ENCODE results near the gene GPR155. TPM values are rescaled to one million over a fixed set of nuclear protein-coding genes. Genes with fewer than 3 reads are reported as not detected.

The GPR155 gene
- total RNA-seq, 2 donors from 2014 or later: 10.1 to 13.7 TPM

DNA sequence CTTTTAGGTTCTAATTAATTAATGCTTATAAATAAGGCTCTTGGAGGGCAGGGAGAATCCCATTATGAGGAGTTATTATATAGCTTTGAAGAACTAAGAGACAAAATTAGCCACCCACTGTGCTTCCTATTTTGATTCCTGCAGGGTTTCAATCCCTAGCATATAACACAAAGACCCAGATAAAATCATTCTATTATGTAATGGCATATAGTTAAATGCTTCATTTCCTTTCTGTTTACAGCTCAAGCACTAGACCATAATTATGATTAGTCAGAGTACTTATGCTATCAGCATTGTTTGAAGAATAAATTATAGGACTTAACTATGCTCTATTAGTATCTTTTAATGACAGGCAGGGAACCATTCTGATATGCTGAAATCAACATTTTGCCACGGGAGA lies 9.1 kb downstream of the GPR155 start:
- H3K4me3 ChIP-seq: no peak overlapping the region
- H3K27ac ChIP-seq: no peak overlapping the region
- no peaks in the 10 kb centered on the region for H3K9me3 ChIP-seq
- peaks cover 10% of the 10 kb centered on the region for H3K36me3 ChIP-seq
- TF ChIP-seq, protein P1, sequence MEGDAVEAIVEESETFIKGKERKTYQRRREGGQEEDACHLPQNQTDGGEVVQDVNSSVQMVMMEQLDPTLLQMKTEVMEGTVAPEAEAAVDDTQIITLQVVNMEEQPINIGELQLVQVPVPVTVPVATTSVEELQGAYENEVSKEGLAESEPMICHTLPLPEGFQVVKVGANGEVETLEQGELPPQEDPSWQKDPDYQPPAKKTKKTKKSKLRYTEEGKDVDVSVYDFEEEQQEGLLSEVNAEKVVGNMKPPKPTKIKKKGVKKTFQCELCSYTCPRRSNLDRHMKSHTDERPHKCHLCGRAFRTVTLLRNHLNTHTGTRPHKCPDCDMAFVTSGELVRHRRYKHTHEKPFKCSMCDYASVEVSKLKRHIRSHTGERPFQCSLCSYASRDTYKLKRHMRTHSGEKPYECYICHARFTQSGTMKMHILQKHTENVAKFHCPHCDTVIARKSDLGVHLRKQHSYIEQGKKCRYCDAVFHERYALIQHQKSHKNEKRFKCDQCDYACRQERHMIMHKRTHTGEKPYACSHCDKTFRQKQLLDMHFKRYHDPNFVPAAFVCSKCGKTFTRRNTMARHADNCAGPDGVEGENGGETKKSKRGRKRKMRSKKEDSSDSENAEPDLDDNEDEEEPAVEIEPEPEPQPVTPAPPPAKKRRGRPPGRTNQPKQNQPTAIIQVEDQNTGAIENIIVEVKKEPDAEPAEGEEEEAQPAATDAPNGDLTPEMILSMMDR (IDR thresholded peaks at IDR 0.05): no peak
- no peaks in the 10 kb centered on the region for H3K4me1 ChIP-seq
- no peaks in the 10 kb centered on the region for H3K27me3 ChIP-seq
- DNase-seq (ENCODE audit: low spot score): no peak

DNA sequence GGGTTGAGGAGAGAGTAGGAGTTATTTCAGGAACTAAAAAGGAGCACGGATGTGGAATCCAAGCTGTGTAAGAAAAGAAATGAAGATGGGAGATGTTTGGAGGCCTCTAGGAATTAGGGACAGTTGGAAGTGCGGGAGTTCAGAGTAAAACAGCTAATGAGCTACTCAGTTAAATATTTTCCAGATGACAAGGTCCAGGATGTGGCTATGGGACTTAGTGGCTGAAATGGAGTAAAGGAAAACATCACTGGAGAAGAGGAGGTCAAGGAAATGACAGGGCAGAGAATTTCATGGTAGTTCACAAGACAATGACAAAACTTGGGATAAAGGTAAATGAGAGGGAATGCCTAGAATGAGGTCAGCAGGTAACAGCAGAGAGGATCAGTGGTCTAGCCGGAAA lies 13.0 kb downstream of the GPR155 start:
- H3K4me3 ChIP-seq: no peak overlapping the region
- DNase-seq (ENCODE audit: low spot score): no peak
- no peaks in the 10 kb centered on the region for H3K9me3 ChIP-seq
- H3K4me1 ChIP-seq: no peaks in the 10 kb centered on the region
- TF ChIP-seq, protein P1 (IDR thresholded peaks at IDR 0.05): no peak
- no peaks in the 10 kb centered on the region for H3K27me3 ChIP-seq
- no peak overlapping the region for H3K27ac ChIP-seq
- peaks cover 4% of the 10 kb centered on the region for H3K36me3 ChIP-seq

DNA sequence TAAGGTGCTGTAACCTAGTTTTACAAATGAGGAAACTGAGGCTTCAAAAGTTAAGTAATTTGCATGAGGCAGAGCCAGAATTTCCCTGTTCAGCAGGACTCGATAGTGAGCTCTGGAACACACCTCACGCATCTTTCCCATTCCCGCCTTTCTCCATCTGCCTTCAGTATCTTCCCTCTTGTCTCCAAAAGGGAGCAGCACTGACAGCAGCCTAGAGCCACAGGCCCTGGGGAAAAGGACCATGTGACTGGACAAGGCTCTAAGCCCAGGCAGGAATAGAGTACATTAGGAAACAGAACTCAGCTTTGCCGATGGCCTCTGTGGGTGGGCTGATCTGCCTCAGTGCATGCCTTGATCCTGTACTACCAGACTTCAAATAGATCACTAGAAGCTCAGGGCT lies 21.5 kb downstream of the GPR155 start:
- DNase-seq (ENCODE audit: low spot score): no peak
- TF ChIP-seq, protein P1 (IDR thresholded peaks at IDR 0.05): no peak
- H3K9me3 ChIP-seq: no peaks in the 10 kb centered on the region
- H3K27me3 ChIP-seq: no peaks in the 10 kb centered on the region
- no peaks in the 10 kb centered on the region for H3K36me3 ChIP-seq
- H3K27ac ChIP-seq: no peak overlapping the region
- H3K4me1 ChIP-seq: no peaks in the 10 kb centered on the region
- no peak overlapping the region for H3K4me3 ChIP-seq

GRCh38 chr2:174461221-174461620 lies 25.6 kb downstream of the GPR155 start:
- Histone ChIP-seq H3K36me3 (peaks cover 17% of the 10 kb centered on the region), H3K4me3 (no peak overlapping the region), H3K27ac (no peak overlapping the region), H3K9me3 (no peaks in the 10 kb centered on the region), H3K4me1 (no peaks in the 10 kb centered on the region), H3K27me3 (no peaks in the 10 kb centered on the region)
- DNase-seq (ENCODE audit: low spot score): no peak
- TF ChIP-seq, protein P1 (IDR thresholded peaks at IDR 0.05): no peak

DNA sequence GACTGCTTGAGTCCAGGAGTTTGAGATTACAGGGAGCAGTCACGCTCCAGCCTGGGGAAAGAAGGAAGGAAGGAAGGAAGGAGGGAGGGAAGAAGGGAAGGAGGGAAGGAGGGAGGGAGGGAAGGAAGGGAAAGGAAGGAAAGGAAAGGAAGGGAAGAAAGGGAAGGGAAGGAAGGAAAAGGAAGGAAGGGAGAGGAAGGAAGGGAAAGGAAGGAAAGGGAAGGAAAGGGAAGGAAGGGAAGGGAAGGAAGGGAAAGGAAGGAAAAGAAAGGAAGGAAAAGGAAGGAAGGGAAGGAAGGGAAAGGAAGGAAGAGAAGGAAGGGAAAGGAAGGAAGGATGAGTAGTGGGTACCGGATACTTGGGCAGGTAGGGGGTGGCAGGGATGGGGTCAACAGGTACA lies 32.3 kb downstream of the GPR155 start:
- Histone ChIP-seq H3K9me3 (no peaks in the 10 kb centered on the region), H3K27ac (no peak overlapping the region), H3K27me3 (no peaks in the 10 kb centered on the region), H3K4me3 (no peak overlapping the region), H3K4me1 (no peaks in the 10 kb centered on the region), H3K36me3 (peaks cover 26% of the 10 kb centered on the region)
- TF ChIP-seq, protein P1 (IDR thresholded peaks at IDR 0.05): no peak
- DNase-seq (ENCODE audit: low spot score): no peak

DNA sequence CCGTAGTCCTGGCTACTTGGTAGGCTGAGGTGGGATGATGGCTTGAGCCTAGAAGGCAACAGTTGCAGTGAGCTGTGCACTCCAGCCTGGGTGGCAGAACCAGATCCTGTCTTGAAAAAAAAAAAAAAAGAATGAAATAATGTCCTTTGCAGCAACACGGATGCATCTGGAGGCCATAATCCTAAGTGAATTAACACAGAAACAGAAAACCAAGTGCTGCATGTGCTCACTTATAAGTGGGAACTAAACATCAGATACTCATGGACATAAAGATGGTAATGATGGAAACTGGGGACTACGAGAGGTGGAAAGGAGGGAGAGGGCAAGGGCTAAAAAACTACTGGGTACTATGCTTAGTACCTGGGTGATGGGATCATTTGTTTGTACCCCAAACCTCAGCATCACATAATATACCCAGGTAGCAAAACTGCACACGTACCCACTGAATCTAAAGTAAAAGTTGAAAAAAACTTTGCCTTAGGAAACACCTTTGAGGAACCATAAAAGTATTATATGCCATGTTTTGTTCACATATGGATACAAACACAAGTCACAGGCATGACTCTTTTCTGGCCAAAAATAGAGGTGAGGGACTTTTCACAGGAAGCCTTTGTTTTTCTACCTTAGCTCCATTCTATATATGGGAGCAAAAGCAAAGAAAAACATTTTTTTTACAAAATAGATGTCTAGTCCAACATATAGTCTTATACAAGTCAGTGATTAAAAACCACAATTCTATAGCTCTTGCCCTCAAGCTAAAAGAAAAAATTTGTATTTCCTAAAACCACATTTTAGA lies 36.6 kb downstream of the GPR155 start:
- H3K4me3 ChIP-seq: no peak overlapping the region
- TF ChIP-seq, protein P1 (IDR thresholded peaks at IDR 0.05): no peak
- no peak overlapping the region for H3K27ac ChIP-seq
- H3K9me3 ChIP-seq: no peaks in the 10 kb centered on the region
- no peak for DNase-seq (ENCODE audit: low spot score)
- peaks cover 10% of the 10 kb centered on the region for H3K36me3 ChIP-seq
- H3K4me1 ChIP-seq: no peaks in the 10 kb centered on the region
- H3K27me3 ChIP-seq: no peaks in the 10 kb centered on the region

Data from right atrium auricular region (tissue), 2 donors.